Liver (tissue), 9 donors: Measurements from ENCODE around the gene STRBP. TPM values are rescaled to one million over a fixed set of nuclear protein-coding genes. Genes with fewer than 3 reads are reported as not detected.

Source experiments
- DNase-seq: peaks from one replicate; pipeline ENCODE4 v3.0.0-alpha.2; 2017; ENCODE audit warnings: low spot score
- H3K27ac ChIP-seq, 2 donors: one replicate each; pipeline ENCODE4 v1.7.0; 2013; ENCODE audit warnings: inconsistent platforms in 2 of 2, low read length in 2 of 2, control low read depth in 1 of 2, low read depth in 1 of 2, mild to moderate bottlenecking in 1 of 2
- H3K27me3 ChIP-seq, 4 donors: one replicate each; pipeline versions ENCODE4 v1.6.1 to v1.7.0; 2013; ENCODE audit warnings: low read length in 3 of 4, inconsistent platforms in 1 of 4, mild to moderate bottlenecking in 1 of 4, moderate library complexity in 1 of 4; ENCODE audit not compliant: control insufficient read depth in 4 of 4, insufficient read depth in 4 of 4
- H3K36me3 ChIP-seq, 4 donors: one replicate each; pipeline versions ENCODE4 v1.6.1 to v1.7.0; 2013; ENCODE audit warnings: low read length in 3 of 4, mild to moderate bottlenecking in 3 of 4, low read depth in 1 of 4, moderate library complexity in 1 of 4; ENCODE audit not compliant: control insufficient read depth in 4 of 4, insufficient read depth in 3 of 4
- H3K4me1 ChIP-seq, 4 donors: one replicate each; pipeline versions ENCODE4 v1.6.1 to v1.7.0; 2013; ENCODE audit warnings: low read length in 3 of 4, mild to moderate bottlenecking in 3 of 4, moderate library complexity in 1 of 4; ENCODE audit not compliant: control insufficient read depth in 4 of 4, insufficient read depth in 4 of 4
- H3K4me3 ChIP-seq, 3 donors: one replicate each; pipeline versions ENCODE4 v1.6.1 to v1.7.0; 2013; ENCODE audit warnings: low read length in 3 of 3, control low read depth in 1 of 3, low read depth in 1 of 3, mild to moderate bottlenecking in 1 of 3
- H3K9ac ChIP-seq, 2 donors: one replicate each; pipeline ENCODE4 v1.7.0; 2013; ENCODE audit warnings: low read length in 2 of 2, mild to moderate bottlenecking in 2 of 2, moderate library complexity in 2 of 2, control low read depth in 1 of 2, low read depth in 1 of 2
- H3K9me3 ChIP-seq, 4 donors: one replicate each; pipeline versions ENCODE4 v1.6.1 to v1.7.0; 2013; ENCODE audit warnings: low read length in 3 of 4; ENCODE audit not compliant: control insufficient read depth in 4 of 4
- CTCF ChIP-seq: fragments of 150-350 bp; IDR thresholded peaks from 2 replicates; pipeline ENCODE4 v1.5.1; 2017; ENCODE audit warnings: improper control_type of control experiment, low read depth, low read length; ENCODE audit not compliant: missing input control
- EGR1 ChIP-seq, 2 donors: IDR thresholded peaks; 2 replicates each; pipeline ENCODE4 v1.6.1; 2016 to 2018; ENCODE audit warnings: antibody characterized with exemption in 2 of 2, low read depth in 2 of 2
- FOXA1 ChIP-seq: IDR thresholded peaks from 2 replicates; pipeline ENCODE4 v1.6.1; 2016; ENCODE audit warnings: antibody characterized with exemption
- FOXA2 ChIP-seq: IDR thresholded peaks from 2 replicates; pipeline ENCODE4 v1.6.1; 2016; ENCODE audit warnings: antibody characterized with exemption
- GABPA ChIP-seq, 2 donors: IDR thresholded peaks in 1 of 2; conservative IDR thresholded peaks in 1 of 2; 2 replicates each; pipeline ENCODE4 v1.6.1; 2016; ENCODE audit warnings: antibody characterized with exemption in 2 of 2, mild to moderate bottlenecking in 1 of 2, moderate library complexity in 1 of 2
- HNF4A ChIP-seq, 2 donors: conservative IDR thresholded peaks; 2 replicates each; pipeline ENCODE4 v1.6.1; 2016; ENCODE audit warnings: antibody characterized with exemption in 2 of 2, mild to moderate bottlenecking in 2 of 2
- HNF4G ChIP-seq: IDR thresholded peaks from 2 replicates; pipeline ENCODE4 v1.6.1; 2016; ENCODE audit warnings: antibody characterized with exemption
- JUND ChIP-seq, 2 donors: IDR thresholded peaks; 2 replicates each; pipeline ENCODE4 v1.6.1; 2016; ENCODE audit warnings: antibody characterized with exemption in 2 of 2
- NR2F2 ChIP-seq: IDR thresholded peaks from 2 replicates; pipeline ENCODE4 v1.6.1; 2016; ENCODE audit warnings: antibody characterized with exemption
- RAD21 ChIP-seq, 2 donors: IDR thresholded peaks; 2 replicates each; pipeline ENCODE4 v1.6.1; 2016; ENCODE audit warnings: antibody characterized with exemption in 2 of 2, mild to moderate bottlenecking in 2 of 2
- RXRA ChIP-seq, 2 donors: IDR thresholded peaks; 2 replicates each; pipeline ENCODE4 v1.6.1; 2017 to 2018; ENCODE audit warnings: antibody characterized with exemption in 2 of 2, mild to moderate bottlenecking in 1 of 2
- SP1 ChIP-seq: IDR thresholded peaks from 2 replicates; pipeline ENCODE4 v1.6.1; 2018; ENCODE audit warnings: antibody characterized with exemption, mild to moderate bottlenecking
- TAF1 ChIP-seq: conservative IDR thresholded peaks from 2 replicates; pipeline ENCODE4 v1.6.1; 2016; ENCODE audit warnings: antibody characterized with exemption, mild to moderate bottlenecking
- YY1 ChIP-seq: IDR thresholded peaks from 2 replicates; pipeline ENCODE4 v1.6.1; 2016; ENCODE audit warnings: antibody characterized with exemption, mild to moderate bottlenecking
- ZBTB33 ChIP-seq: IDR thresholded peaks from 2 replicates; pipeline ENCODE4 v1.6.1; 2016; ENCODE audit warnings: antibody characterized with exemption
- WGBS: extraction: QIAGEN DNeasy Blood & Tissue Kit; methylation state at CpG from one replicate; pipeline ENCODE4 v1.1.7; 2013; 5-methylcytosine and 5-hydroxymethylcytosine counted together
- polyA plus RNA-seq, 2 donors: library from polyadenylated mRNA; stranded (reverse) in 1 of 2; unstranded in 1 of 2; fragments of 200-250 nt in 1 of 2; fragments of >200 nt in 1 of 2; fragmentation: Nextera tagmentation in 1 of 2; extraction: Ambion mirVana in 1 of 2; gene quantifications; one replicate each; pipeline versions ENCODE4 v1.2.1 to v1.2.3, GENCODE V29; 2013 to 2015
- total RNA-seq, 2 donors: library from RNA; depleted of rRNA; stranded (reverse); fragments of >200 nt; gene quantifications; one replicate each; pipeline ENCODE4 v1.2.3, GENCODE V29; 2014
- TF ChIP-seq, protein P1 (sequence below): IDR thresholded peaks from 2 replicates; pipeline ENCODE4 v1.6.1; 2016; ENCODE audit warnings: antibody characterized with exemption, mild to moderate bottlenecking
- TF ChIP-seq, protein P2 (sequence below): IDR thresholded peaks from 2 replicates; pipeline ENCODE4 v1.6.1; 2016; ENCODE audit warnings: antibody characterized with exemption
- TF ChIP-seq, protein P3 (sequence below): IDR thresholded peaks from 2 replicates; pipeline ENCODE4 v1.6.1; 2016; ENCODE audit warnings: antibody characterized with exemption
- donor health status: healthy.
- donor health status: healthy.
- donor health status: healthy.
- donor health status: healthy.
- donor health status: healthy.

The STRBP gene
- total and polyA plus RNA-seq, 4 donors: 4.3 to 17.2 (median 8.5) TPM

DNA sequence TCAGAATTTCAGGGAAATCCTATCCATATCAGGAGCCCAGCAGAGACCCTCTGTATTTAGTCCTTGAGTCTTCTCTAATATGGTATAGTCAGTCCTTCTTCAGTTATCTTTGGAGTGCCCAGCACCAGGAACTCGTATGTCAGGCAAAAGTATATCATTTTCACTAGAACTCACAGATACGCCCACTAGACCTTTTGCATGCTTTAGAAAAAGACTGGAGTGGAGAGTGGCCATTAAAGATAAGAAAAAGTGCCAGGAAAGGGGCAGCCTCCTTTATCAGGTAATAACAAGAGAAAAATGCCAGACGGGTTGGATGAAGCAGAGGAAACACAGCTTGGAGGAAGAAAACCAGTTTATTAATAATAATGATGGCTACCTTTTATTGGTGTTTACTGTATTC is 171.4 kb downstream of the STRBP start:
- H3K27ac ChIP-seq: no peak overlapping the region
- no peaks in the 10 kb centered on the region for H3K27me3 ChIP-seq
- peaks cover 6 to 42% (median 13%) of the 10 kb centered on the region in 4 donors for H3K36me3 ChIP-seq
- 61% methylated on average over 3 of the region's 3 CpGs for WGBS
- no peaks in the 10 kb centered on the region for H3K9me3 ChIP-seq
- TF ChIP-seq CTCF: no peak
- TF ChIP-seq TAF1: no peak
- TF ChIP-seq NR2F2: no peak
- no peak for TF ChIP-seq EGR1 (IDR thresholded peaks at IDR 0.05; ENCODE audit: low read depth in 2 of 2)
- no peak for TF ChIP-seq JUND (IDR thresholded peaks at IDR 0.05)
- TF ChIP-seq GABPA (IDR thresholded peaks at IDR 0.05 in 1 of 2, conservative IDR thresholded peaks at IDR 0.05 in 1 of 2): no peak
- TF ChIP-seq, protein P1, sequence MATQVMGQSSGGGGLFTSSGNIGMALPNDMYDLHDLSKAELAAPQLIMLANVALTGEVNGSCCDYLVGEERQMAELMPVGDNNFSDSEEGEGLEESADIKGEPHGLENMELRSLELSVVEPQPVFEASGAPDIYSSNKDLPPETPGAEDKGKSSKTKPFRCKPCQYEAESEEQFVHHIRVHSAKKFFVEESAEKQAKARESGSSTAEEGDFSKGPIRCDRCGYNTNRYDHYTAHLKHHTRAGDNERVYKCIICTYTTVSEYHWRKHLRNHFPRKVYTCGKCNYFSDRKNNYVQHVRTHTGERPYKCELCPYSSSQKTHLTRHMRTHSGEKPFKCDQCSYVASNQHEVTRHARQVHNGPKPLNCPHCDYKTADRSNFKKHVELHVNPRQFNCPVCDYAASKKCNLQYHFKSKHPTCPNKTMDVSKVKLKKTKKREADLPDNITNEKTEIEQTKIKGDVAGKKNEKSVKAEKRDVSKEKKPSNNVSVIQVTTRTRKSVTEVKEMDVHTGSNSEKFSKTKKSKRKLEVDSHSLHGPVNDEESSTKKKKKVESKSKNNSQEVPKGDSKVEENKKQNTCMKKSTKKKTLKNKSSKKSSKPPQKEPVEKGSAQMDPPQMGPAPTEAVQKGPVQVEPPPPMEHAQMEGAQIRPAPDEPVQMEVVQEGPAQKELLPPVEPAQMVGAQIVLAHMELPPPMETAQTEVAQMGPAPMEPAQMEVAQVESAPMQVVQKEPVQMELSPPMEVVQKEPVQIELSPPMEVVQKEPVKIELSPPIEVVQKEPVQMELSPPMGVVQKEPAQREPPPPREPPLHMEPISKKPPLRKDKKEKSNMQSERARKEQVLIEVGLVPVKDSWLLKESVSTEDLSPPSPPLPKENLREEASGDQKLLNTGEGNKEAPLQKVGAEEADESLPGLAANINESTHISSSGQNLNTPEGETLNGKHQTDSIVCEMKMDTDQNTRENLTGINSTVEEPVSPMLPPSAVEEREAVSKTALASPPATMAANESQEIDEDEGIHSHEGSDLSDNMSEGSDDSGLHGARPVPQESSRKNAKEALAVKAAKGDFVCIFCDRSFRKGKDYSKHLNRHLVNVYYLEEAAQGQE: no peak
- no peak for TF ChIP-seq ZBTB33
- TF ChIP-seq, protein P2, sequence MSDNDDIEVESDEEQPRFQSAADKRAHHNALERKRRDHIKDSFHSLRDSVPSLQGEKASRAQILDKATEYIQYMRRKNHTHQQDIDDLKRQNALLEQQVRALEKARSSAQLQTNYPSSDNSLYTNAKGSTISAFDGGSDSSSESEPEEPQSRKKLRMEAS: no peak
- TF ChIP-seq SP1: no peak
- TF ChIP-seq FOXA1: no peak
- no peak for TF ChIP-seq RAD21 (IDR thresholded peaks at IDR 0.05)
- no peak for TF ChIP-seq FOXA2
- TF ChIP-seq HNF4A (conservative IDR thresholded peaks at IDR 0.05): no peak
- TF ChIP-seq, protein P3, sequence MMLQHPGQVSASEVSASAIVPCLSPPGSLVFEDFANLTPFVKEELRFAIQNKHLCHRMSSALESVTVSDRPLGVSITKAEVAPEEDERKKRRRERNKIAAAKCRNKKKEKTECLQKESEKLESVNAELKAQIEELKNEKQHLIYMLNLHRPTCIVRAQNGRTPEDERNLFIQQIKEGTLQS: no peak
- TF ChIP-seq YY1: no peak
- TF ChIP-seq RXRA (IDR thresholded peaks at IDR 0.05): no peak
- no peak for TF ChIP-seq HNF4G
- DNase-seq: no peak
- peaks cover 2 to 16% (median 5%) of the 10 kb centered on the region in 4 donors for H3K4me1 ChIP-seq
- H3K4me3 ChIP-seq: no peak overlapping the region
- no peak overlapping the region for H3K9ac ChIP-seq
